HepG2 (cell line): Measurements from ENCODE around the gene TRIM28. TPM values are rescaled to one million over a fixed set of nuclear protein-coding genes. Genes with fewer than 3 reads are reported as not detected.

Experiments used
- AHR ChIP-seq: IDR thresholded peaks from 2 replicates; pipeline ENCODE4 v1.6.1; 2018; ENCODE audit warnings: missing genetic modification reagents, missing compliant biosample characterization
- FOXO1 ChIP-seq: sonication (generic); formaldehyde crosslinking; IDR thresholded peaks from 2 replicates; pipeline ENCODE4 v1.4.0; 2020; ENCODE audit warnings: missing genetic modification reagents
- JUND ChIP-seq: sonication (generic); formaldehyde crosslinking; IDR thresholded peaks from 2 replicates; pipeline ENCODE4 v1.8.0; 2022; ENCODE audit warnings: mild to moderate bottlenecking, missing genetic modification reagents
- KDM6A ChIP-seq: IDR thresholded peaks from 2 replicates; pipeline ENCODE4 v1.6.1; 2016; ENCODE audit warnings: low read depth
- KLF9 ChIP-seq: IDR thresholded peaks from 2 replicates; pipeline ENCODE4 v1.6.1; 2016; ENCODE audit warnings: low read depth
- PHF8 ChIP-seq: sonication (generic); formaldehyde crosslinking; IDR thresholded peaks from 2 replicates; pipeline ENCODE4 v1.5.0; 2020; ENCODE audit warnings: missing genetic modification reagents
- RARG ChIP-seq: sonication (generic); formaldehyde crosslinking; IDR thresholded peaks from 2 replicates; pipeline ENCODE4 v1.4.0; 2020; ENCODE audit warnings: low read depth, mild to moderate bottlenecking, missing genetic modification reagents
- SNAPC5 ChIP-seq: sonication (generic); formaldehyde crosslinking; IDR thresholded peaks from 2 replicates; pipeline ENCODE4 v1.8.1; 2023; ENCODE audit warnings: mild to moderate bottlenecking, missing genetic modification reagents, borderline replicate concordance
- SP140L ChIP-seq: sonication (generic); formaldehyde crosslinking; IDR thresholded peaks from 2 replicates; pipeline ENCODE4 v1.4.0; 2020; ENCODE audit warnings: missing genetic modification reagents, borderline replicate concordance
- TCF7 ChIP-seq: sonication (generic); IDR thresholded peaks from 2 replicates; pipeline ENCODE4 v1.6.1; 2016; ENCODE audit warnings: antibody characterized with exemption, low read depth
- THAP11 ChIP-seq: IDR thresholded peaks from 2 replicates; pipeline ENCODE4 v1.6.1; 2016; ENCODE audit warnings: missing biosample characterization, missing genetic modification reagents
- ZNF12 ChIP-seq: sonication (generic); formaldehyde crosslinking; IDR thresholded peaks from 2 replicates; pipeline ENCODE4 v1.5.0; 2020; ENCODE audit warnings: missing genetic modification reagents
- ZNF337 ChIP-seq: sonication (generic); formaldehyde crosslinking; IDR thresholded peaks from 2 replicates; pipeline ENCODE4 v1.5.1; 2020; ENCODE audit warnings: missing genetic modification reagents, low read depth, mild to moderate bottlenecking, borderline replicate concordance
- ZNF577 ChIP-seq: sonication (generic); formaldehyde crosslinking; IDR thresholded peaks from 2 replicates; pipeline ENCODE4 v1.4.0; 2020; ENCODE audit warnings: mild to moderate bottlenecking, low read depth, missing genetic modification reagents, borderline replicate concordance
- polyA plus RNA-seq, 8 experiments: library from polyadenylated mRNA; depleted of rRNA in 3 of 8; stranded (reverse) in 7 of 8; unstranded in 1 of 8; fragments of >200 nt; fragmentation: Illumina TruSeq in 4 of 8; extraction: Trizol in 4 of 8; gene quantifications; 2 replicates each; pipeline versions ENCODE4 v1.2.1 to v1.2.3, GENCODE V29; 2011 to 2016; ENCODE audit warnings: low read depth in 4 of 8, missing spikeins in 1 of 8, mixed read lengths in 1 of 8; ENCODE audit not compliant: insufficient read depth in 1 of 8
- total RNA-seq, 5 experiments: library from RNA; depleted of rRNA; stranded (reverse); fragments of >200 nt; fragmentation: Illumina TruSeq; extraction: Trizol; gene quantifications; 2 replicates each; pipeline ENCODE4 v1.2.3, GENCODE V29; 2016; ENCODE audit warnings: low read depth in 1 of 5

Gene TRIM28
- total and polyA plus RNA-seq, 2 of the 13 experiments (the other 11 are each of a cell fraction or from before 2014, with no cell fraction given), result 361 to 439 TPM

DNA sequence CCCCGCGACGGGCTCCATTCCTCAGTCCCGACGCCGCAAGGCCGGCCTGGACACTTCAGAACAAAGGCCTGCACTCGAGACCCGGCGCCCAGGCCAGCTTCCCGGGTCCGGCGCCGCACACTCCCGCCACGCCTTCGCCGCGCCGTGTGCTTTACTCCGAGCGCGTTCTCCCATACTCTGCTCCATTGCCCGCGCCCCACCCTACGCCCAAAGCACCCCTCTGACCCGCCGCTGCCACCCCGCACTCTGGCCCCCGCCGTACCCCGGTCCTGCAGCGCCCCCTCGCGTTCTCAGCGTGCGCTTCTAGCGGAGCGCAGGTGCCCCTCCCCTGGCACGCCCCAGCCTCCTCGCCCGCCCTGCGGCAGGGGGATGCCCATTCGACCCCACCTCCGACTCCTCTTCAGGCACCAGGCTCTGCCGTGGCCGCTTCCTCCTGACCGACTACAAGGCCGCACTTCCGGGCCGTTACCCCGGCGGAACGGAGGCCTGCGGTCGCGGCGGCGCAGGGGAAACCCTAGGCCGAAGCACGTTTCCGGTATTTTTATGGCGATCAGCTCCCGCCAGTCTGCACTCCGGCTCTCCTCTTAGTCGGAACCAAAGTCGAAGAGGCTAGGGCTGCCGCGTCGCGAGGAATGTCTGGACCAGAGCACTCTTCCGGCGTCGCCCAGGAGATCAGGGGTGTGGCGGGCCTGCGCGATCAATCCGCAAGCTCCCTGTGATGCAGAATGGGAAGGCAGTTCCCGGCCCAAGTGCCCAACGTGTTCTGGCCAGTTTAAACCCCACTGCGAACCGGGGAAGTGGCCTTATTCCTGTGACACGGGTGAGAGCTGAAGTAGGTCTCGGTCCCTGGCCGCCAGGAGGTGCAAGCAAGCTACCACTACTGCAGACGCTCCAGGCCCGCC lies 24.3 kb upstream of the TRIM28 start, which contains the start of gene ZBTB45 (continued):
- peak; percentile 98 for TF ChIP-seq THAP11 (CRISPR knock-in tag)
- TF ChIP-seq RARG (CRISPR knock-in tag), result peak; percentile 87
- TF ChIP-seq KDM6A, result no peak
- peak; percentile 82; the same call in 1 of the 2 replicates for TF ChIP-seq ZNF577 (CRISPR knock-in tag)
- 0 out of 2 replicates have a peak, but pooled peaks have one; percentile 63 for TF ChIP-seq KLF9 (CRISPR knock-in tag)
- TF ChIP-seq ZNF12 (CRISPR knock-in tag), result peak; percentile 59; the same call in 1 of the 2 replicates
- TF ChIP-seq TCF7, result no peak
- TF ChIP-seq AHR, result peak; percentile 96
- peak; percentile 98 for TF ChIP-seq PHF8 (CRISPR knock-in tag)
- 0 out of 2 replicates have a peak, but pooled peaks have one; percentile 59 for TF ChIP-seq JUND
- TF ChIP-seq SP140L (CRISPR knock-in tag), result 0 out of 2 replicates have a peak, but pooled peaks have one; percentile 57
- TF ChIP-seq FOXO1 (CRISPR knock-in tag), result peak; percentile 54; the same call in 1 of the 2 replicates
- TF ChIP-seq SNAPC5 (CRISPR knock-in tag), result no peak
- peak; percentile 77; the same call in 1 of the 2 replicates for TF ChIP-seq ZNF337 (CRISPR knock-in tag)
